ENCODE data around the gene ENDOU.

The ENDOU gene

DNA sequence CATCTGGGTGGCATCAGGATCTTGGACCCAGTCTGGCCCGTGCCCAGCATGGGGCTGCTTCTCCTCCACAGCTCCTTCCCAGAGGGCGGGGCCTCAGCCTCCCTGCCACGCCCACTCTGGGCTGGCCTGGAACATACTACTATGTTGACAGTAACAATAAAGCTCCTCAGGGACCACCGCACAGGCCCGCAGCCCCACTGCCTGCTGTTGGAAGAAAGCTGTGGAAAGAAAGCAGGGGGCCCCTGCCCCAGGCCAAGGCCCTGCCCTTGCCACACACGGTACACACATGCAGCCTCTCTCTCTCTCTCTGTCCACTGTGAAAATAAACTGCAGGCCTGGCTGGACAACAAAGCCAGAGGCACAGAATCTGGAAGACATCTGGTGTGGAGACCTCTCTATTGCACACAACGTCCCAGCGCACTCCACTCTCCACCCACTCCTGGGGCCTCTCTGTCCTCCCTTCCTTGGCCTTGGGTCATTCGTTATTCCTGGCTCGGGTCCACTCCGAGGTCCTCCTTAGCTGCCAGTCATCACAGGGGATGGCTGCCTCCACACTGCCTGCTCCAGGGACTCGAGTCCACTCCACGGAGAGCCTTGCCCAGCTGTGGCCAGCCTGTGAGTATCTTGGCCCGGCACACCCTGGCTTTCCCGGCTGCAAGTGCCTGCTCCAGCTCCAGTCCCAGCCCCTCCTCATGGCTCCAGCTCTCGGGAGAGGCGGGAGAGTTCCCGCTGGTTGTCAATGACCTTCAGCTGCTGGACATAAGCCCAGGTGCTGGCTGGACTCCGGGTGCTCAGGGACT lies 11.8 kb upstream of the ENDOU start:
- Histone ChIP-seq H3K36me3 (ENCODE audit: insufficient read depth, low read length) (no peaks in the 10 kb centered on the region), H3K79me2 (ENCODE audit: insufficient read depth, low read length) (no peaks in the 10 kb centered on the region), H3K4me1 (ENCODE audit: insufficient read depth, low read length) (peaks cover 14% of the 10 kb centered on the region), H3K4me2 (ENCODE audit: insufficient read depth, low read length) (no peak overlapping the region), H3K27me3 (ENCODE audit: insufficient read depth, low read length, poor library complexity) (no peaks in the 10 kb centered on the region), H3K9me3 (ENCODE audit: insufficient read depth, low read length, severe bottlenecking) (no peaks in the 10 kb centered on the region), H3K27ac (ENCODE audit: low read length) (no peak overlapping the region), H4K20me1 (ENCODE audit: insufficient read depth, low read length) (peaks cover 16% of the 10 kb centered on the region; the same call in 1 of the 2 replicates), H2AFZ (ENCODE audit: low read depth, low read length) (no peak overlapping the region), H3K9ac (ENCODE audit: low read depth, low read length) (no peak overlapping the region), H3K4me3 (ENCODE audit: low read depth in 1 of 2, low read length in 2 of 2) (no peak overlapping the region)
- TF ChIP-seq EZH2 (IDR thresholded peaks at IDR 0.05; ENCODE audit: borderline replicate concordance, low read depth, low read length, severe bottlenecking): no peak
- TF ChIP-seq, protein P1, sequence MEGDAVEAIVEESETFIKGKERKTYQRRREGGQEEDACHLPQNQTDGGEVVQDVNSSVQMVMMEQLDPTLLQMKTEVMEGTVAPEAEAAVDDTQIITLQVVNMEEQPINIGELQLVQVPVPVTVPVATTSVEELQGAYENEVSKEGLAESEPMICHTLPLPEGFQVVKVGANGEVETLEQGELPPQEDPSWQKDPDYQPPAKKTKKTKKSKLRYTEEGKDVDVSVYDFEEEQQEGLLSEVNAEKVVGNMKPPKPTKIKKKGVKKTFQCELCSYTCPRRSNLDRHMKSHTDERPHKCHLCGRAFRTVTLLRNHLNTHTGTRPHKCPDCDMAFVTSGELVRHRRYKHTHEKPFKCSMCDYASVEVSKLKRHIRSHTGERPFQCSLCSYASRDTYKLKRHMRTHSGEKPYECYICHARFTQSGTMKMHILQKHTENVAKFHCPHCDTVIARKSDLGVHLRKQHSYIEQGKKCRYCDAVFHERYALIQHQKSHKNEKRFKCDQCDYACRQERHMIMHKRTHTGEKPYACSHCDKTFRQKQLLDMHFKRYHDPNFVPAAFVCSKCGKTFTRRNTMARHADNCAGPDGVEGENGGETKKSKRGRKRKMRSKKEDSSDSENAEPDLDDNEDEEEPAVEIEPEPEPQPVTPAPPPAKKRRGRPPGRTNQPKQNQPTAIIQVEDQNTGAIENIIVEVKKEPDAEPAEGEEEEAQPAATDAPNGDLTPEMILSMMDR (IDR thresholded peaks at IDR 0.05; ENCODE audit: borderline replicate concordance, extremely low read depth, low read length, poor library complexity, severe bottlenecking): no peak
- ATAC-seq (ENCODE audit: insufficient read depth, low read depth): no peak
- no peak for DNase-seq

DNA sequence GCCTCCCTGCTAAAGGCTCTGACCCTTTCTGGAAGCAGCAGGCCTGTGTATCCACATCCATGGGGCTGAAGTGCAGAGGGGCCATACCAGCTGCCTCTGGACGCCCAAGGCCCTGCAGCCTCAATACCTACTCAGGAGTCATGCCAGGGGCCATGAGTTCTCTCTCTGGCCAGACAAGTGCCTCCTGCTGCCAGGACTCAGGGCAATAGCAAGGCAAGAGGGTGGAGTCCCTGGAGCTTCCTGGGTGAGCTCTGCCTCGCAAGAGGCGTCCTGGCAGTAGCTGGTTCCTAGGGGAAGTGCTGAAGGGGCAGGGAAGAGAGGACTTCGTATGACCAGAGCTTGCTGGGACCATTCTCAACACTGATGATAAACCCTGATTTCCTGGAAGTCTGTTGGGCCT lies 10.9 kb upstream of the ENDOU start:
- no peaks in the 10 kb centered on the region for H3K9me3 ChIP-seq (ENCODE audit: insufficient read depth, low read length, severe bottlenecking)
- H2AFZ ChIP-seq (ENCODE audit: low read depth, low read length): no peak overlapping the region
- TF ChIP-seq, protein P1 (IDR thresholded peaks at IDR 0.05; ENCODE audit: borderline replicate concordance, extremely low read depth, low read length, poor library complexity, severe bottlenecking): no peak
- TF ChIP-seq EZH2 (IDR thresholded peaks at IDR 0.05; ENCODE audit: borderline replicate concordance, low read depth, low read length, severe bottlenecking): no peak
- no peaks in the 10 kb centered on the region for H3K27me3 ChIP-seq (ENCODE audit: insufficient read depth, low read length, poor library complexity)
- DNase-seq: no peak
- H4K20me1 ChIP-seq (ENCODE audit: insufficient read depth, low read length): peaks cover 18% of the 10 kb centered on the region; the same call in 1 of the 2 replicates
- no peak overlapping the region for H3K27ac ChIP-seq (ENCODE audit: low read length)
- no peak overlapping the region for H3K4me3 ChIP-seq (ENCODE audit: low read depth in 1 of 2, low read length in 2 of 2)
- no peak overlapping the region for H3K9ac ChIP-seq (ENCODE audit: low read depth, low read length)
- no peak for ATAC-seq (ENCODE audit: insufficient read depth, low read depth)
- H3K79me2 ChIP-seq (ENCODE audit: insufficient read depth, low read length): no peaks in the 10 kb centered on the region
- H3K4me2 ChIP-seq (ENCODE audit: insufficient read depth, low read length): no peak overlapping the region
- H3K36me3 ChIP-seq (ENCODE audit: insufficient read depth, low read length): no peaks in the 10 kb centered on the region
- H3K4me1 ChIP-seq (ENCODE audit: insufficient read depth, low read length): peaks cover 5% of the 10 kb centered on the region

DNA sequence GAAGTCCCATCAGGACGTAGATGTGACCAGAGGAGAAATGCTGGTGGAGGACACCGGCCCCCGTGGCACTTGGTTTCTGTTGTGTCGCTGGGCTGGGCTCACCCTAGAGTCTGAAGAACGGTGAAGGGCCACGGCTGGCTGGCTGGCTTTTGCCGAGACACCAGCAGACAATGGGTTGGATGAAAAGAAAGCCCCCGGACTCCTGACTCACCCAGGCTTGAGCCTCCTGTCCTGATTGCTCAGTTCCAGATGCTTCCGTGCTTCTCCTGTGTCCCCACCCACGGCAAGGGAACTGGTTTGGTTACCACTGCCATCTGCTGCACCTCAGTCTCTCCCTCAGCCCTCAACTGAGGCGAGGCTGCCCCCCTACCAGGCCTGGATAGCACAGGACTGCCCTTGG lies 10.4 kb upstream of the ENDOU start:
- no peak overlapping the region for H2AFZ ChIP-seq (ENCODE audit: low read depth, low read length)
- H3K9me3 ChIP-seq (ENCODE audit: insufficient read depth, low read length, severe bottlenecking): no peaks in the 10 kb centered on the region
- H3K4me3 ChIP-seq (ENCODE audit: low read depth in 1 of 2, low read length in 2 of 2): no peak overlapping the region
- no peak overlapping the region for H3K9ac ChIP-seq (ENCODE audit: low read depth, low read length)
- no peaks in the 10 kb centered on the region for H3K79me2 ChIP-seq (ENCODE audit: insufficient read depth, low read length)
- H3K27me3 ChIP-seq (ENCODE audit: insufficient read depth, low read length, poor library complexity): no peaks in the 10 kb centered on the region
- no peak for DNase-seq
- H3K4me2 ChIP-seq (ENCODE audit: insufficient read depth, low read length): no peak overlapping the region
- no peak for ATAC-seq (ENCODE audit: insufficient read depth, low read depth)
- TF ChIP-seq, protein P1 (IDR thresholded peaks at IDR 0.05; ENCODE audit: borderline replicate concordance, extremely low read depth, low read length, poor library complexity, severe bottlenecking): no peak
- no peak for TF ChIP-seq EZH2 (IDR thresholded peaks at IDR 0.05; ENCODE audit: borderline replicate concordance, low read depth, low read length, severe bottlenecking)
- no peaks in the 10 kb centered on the region for H3K36me3 ChIP-seq (ENCODE audit: insufficient read depth, low read length)
- no peak overlapping the region for H3K27ac ChIP-seq (ENCODE audit: low read length)
- no peaks in the 10 kb centered on the region for H3K4me1 ChIP-seq (ENCODE audit: insufficient read depth, low read length)
- peaks cover 18% of the 10 kb centered on the region; the same call in 1 of the 2 replicates for H4K20me1 ChIP-seq (ENCODE audit: insufficient read depth, low read length)
